ENCODE data around the gene KIAA1217. TPM values are rescaled to one million over a fixed set of nuclear protein-coding genes. Genes with fewer than 3 reads are reported as not detected.

The KIAA1217 gene
- total RNA-seq, 4 donors from 2014 or later: 34.8 to 66.8 (median 52.9) TPM

GRCh38 chr10:24341897-24342296 is 133.0 kb downstream of the KIAA1217 start:
- intact Hi-C loops (cut with DNase I; ENCODE audit: low total_unique reads): no loop called here
- H3K4me3 ChIP-seq (ENCODE audit: low read depth, poor library complexity, severe bottlenecking): no peak overlapping the region
- DNase-seq (ENCODE audit: low spot score in 2 of 2): no peak
- 56 to 58% methylated on average over 2 of the region's 2 CpGs for WGBS, 2 donors
- no peak for TF ChIP-seq POLR2A (IDR thresholded peaks at IDR 0.05)
- TF ChIP-seq CTCF (IDR thresholded peaks at IDR 0.05): no peak

GRCh38 chr10:24343686-24344085 is 134.7 kb downstream of the KIAA1217 start:
- intact Hi-C loops (cut with DNase I; ENCODE audit: low total_unique reads): no loop called here
- TF ChIP-seq POLR2A (IDR thresholded peaks at IDR 0.05) (no peak), CTCF (IDR thresholded peaks at IDR 0.05) (no peak)
- WGBS, 2 donors: 26 to 29% methylated on average over 4 of the region's 4 CpGs
- no peak overlapping the region for H3K4me3 ChIP-seq (ENCODE audit: low read depth, poor library complexity, severe bottlenecking)
- DNase-seq (ENCODE audit: low spot score in 2 of 2): no peak

GRCh38 chr10:24344279-24344678 is 135.3 kb downstream of the KIAA1217 start:
- intact Hi-C loops (cut with DNase I; ENCODE audit: low total_unique reads): no loop called here
- no peak for TF ChIP-seq CTCF (IDR thresholded peaks at IDR 0.05)
- no peak for TF ChIP-seq POLR2A (IDR thresholded peaks at IDR 0.05)
- WGBS, 2 donors: 19 to 22% methylated on average over 4 of the region's 4 CpGs
- no peak overlapping the region for H3K4me3 ChIP-seq (ENCODE audit: low read depth, poor library complexity, severe bottlenecking)
- no peak for DNase-seq (ENCODE audit: low spot score in 2 of 2)

GRCh38 chr10:24344695-24345463 is 135.9 kb downstream of the KIAA1217 start:
- no peak for TF ChIP-seq POLR2A (IDR thresholded peaks at IDR 0.05)
- no peak for TF ChIP-seq CTCF (IDR thresholded peaks at IDR 0.05)
- no peak overlapping the region for H3K4me3 ChIP-seq (ENCODE audit: low read depth, poor library complexity, severe bottlenecking)
- 81 to 87% methylated on average over 7 of the region's 7 CpGs for WGBS, 2 donors
- intact Hi-C loops (cut with DNase I; ENCODE audit: low total_unique reads): no loop called here
- no peak for DNase-seq (ENCODE audit: low spot score in 2 of 2)

- TF ChIP-seq POLR2A (IDR thresholded peaks at IDR 0.05) (no peak), CTCF (IDR thresholded peaks at IDR 0.05) (no peak)
- WGBS, 2 donors: 61 to 64% methylated on average over 5 of the region's 5 CpGs
- DNase-seq (ENCODE audit: low spot score in 2 of 2): no peak
- intact Hi-C loops (cut with DNase I; ENCODE audit: low total_unique reads): no loop called here
- no peak overlapping the region for H3K4me3 ChIP-seq (ENCODE audit: low read depth, poor library complexity, severe bottlenecking)
These were observed 138.1 kb downstream of the KIAA1217 start for GRCh38 chr10:24346877-24347519.

Data from lower leg skin (tissue), 4 donors.